HG03060 (cell line): ENCODE measurements around the gene CDC42BPA.
"Not testable (repeated sequence)": the region's sequence is repeated elsewhere in the genome, so short reads cannot be mapped to it uniquely, and the experiment has no call there.

ENCODE experiments used
- ATAC-seq: cut with Tn5 transposase; IDR thresholded peaks from one replicate; pipeline ENCODE4 v1.9.1; 2021; ENCODE audit warnings: low read depth, moderate number of reproducible peaks; ENCODE audit not compliant: unreplicated experiment

The CDC42BPA gene, protein sequence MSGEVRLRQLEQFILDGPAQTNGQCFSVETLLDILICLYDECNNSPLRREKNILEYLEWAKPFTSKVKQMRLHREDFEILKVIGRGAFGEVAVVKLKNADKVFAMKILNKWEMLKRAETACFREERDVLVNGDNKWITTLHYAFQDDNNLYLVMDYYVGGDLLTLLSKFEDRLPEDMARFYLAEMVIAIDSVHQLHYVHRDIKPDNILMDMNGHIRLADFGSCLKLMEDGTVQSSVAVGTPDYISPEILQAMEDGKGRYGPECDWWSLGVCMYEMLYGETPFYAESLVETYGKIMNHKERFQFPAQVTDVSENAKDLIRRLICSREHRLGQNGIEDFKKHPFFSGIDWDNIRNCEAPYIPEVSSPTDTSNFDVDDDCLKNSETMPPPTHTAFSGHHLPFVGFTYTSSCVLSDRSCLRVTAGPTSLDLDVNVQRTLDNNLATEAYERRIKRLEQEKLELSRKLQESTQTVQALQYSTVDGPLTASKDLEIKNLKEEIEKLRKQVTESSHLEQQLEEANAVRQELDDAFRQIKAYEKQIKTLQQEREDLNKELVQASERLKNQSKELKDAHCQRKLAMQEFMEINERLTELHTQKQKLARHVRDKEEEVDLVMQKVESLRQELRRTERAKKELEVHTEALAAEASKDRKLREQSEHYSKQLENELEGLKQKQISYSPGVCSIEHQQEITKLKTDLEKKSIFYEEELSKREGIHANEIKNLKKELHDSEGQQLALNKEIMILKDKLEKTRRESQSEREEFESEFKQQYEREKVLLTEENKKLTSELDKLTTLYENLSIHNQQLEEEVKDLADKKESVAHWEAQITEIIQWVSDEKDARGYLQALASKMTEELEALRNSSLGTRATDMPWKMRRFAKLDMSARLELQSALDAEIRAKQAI (N-terminal part only)

GRCh38 chr1:227318016-227318852 is at the start of gene CDC42BPA:
Gene CDC42BPA (minus strand): TSS chr1:227318492. CDS start chr1:227317182, 1,310 bp downstream.
- no peak for ATAC-seq

- ATAC-seq = no peak
Observed at GRCh38 chr1:227368009-227368408, 49.7 kb upstream of the CDC42BPA start.

DNA sequence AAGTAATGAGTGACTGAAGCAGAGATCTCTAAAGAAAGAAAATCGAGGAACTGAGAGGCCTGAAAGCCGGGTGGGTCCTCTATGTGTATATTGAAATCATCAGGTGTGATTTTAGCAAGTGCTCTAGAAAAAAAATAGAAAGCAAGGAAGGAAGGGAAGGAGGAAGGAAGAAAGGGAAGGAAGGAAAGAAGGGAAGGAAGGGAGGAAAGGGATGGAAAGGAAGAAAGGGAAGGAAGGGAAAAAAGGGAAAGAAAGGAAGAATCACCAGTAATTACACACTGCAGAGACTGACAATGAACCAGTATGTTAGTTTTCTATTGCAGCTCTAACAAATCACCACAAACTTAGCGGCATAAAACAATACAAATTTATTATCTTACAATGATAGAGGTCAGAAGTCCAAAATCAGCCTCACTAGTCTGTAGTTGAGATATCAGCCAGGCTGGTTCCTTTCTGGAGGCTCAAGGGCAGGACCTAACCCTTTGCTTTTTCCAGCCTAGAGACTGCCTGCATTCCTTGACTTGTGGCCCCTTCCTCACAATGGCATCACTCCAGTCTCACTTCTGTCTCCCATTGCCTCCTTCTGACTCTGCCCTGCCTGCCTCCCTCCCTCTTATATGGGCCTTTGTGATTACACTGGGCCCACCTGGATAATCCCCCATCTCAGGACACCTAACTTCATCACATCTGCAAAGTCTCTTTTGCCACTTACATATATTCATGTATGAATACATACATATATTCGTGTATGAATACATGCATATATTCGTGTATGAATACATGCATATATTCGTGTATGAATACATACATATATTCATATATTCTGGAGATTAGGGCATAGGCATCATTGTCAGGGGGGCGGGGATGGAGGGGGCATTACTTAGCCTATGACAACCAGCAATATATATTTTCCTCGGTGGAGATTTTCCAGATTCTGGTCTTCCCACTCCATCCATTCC is 47.5 kb upstream of the CDC42BPA start:
- ATAC-seq = no peak

DNA sequence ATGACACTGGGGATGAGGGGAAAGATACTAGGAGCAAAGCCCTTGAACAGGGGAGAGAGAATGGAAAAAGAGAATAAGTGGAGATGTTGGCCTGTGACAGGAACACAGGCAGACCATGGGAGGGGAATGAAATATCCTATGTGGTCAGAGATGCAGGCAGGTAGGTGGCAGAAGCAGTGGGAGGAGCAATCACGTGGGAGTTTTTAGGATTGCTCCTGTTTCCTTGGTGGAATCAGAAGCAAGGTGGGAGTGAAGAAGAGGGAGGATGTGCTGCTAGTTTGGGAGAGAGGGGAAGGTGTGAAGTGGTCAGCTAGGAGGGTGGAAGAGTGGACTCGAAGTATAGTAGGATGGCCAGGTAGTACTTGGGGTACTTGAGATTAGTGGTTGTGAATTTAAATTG is 46.4 kb upstream of the CDC42BPA start:
- no peak for ATAC-seq

DNA sequence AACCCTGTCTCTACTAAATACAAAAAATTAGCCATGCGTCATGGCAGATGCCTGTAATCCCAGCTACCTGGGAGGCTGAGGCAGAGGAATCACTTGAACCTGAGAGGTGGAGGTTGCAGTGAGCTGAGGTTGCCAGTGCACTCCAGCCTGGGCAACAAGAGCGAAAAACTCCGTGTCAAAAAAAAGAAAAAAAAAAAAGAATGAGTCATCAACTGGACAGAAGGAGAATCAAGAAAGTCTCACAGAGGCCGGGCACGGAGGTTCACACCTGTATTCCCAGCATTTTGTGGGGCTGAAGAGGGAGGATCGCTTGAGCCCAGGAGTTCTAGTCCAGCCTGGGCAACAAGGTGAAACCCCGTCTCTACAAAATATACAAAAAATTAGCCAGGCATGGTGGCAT is 45.5 kb upstream of the CDC42BPA start:
- no peak for ATAC-seq

DNA sequence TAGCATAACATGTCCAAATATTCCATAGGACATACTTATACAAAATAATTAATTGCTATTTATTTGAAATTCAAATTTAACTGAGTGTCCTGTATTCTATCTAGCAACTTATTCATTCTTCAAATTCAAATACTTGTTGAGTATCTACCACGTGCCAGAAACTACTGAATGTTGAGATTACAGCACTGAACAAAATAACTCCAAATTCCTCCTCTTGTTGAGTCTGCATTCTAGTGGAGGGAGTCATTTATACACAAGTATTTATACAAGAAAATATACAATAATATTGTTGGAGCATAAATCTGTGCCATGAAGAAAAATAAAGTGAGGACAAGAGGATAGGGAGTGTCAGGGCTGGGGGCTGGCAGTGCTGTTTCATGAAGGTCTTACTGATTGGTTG is 43.7 kb upstream of the CDC42BPA start:
- no peak for ATAC-seq

DNA sequence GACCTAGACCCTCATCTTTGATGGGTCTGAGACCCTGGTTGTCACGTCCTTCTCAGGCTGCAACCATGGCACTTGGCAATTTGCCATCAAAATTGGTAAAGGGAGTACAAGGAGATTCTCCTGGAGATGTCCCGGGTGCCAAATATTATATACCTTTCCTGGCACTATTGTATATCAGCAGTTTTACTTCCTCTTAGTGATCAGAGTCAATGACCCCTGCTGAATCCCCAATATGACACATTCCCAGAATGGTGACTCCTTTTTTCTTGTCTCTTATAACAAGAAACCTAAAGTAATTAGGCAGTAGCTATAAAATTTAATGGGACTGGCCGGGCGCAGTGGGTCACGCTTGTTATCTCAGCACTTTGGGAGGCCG is 39.6 kb upstream of the CDC42BPA start:
- ATAC-seq = no peak

- ATAC-seq = no peak
Observed at GRCh38 chr1:227357171-227357926, 39.1 kb upstream of the CDC42BPA start.

- ATAC-seq = no peak
Observed at GRCh38 chr1:227356620-227357146, 38.4 kb upstream of the CDC42BPA start.

GRCh38 chr1:227355542-227356245 is 37.4 kb upstream of the CDC42BPA start:
- no peak for ATAC-seq

GRCh38 chr1:227353186-227353585 is 34.9 kb upstream of the CDC42BPA start:
- no peak for ATAC-seq

DNA sequence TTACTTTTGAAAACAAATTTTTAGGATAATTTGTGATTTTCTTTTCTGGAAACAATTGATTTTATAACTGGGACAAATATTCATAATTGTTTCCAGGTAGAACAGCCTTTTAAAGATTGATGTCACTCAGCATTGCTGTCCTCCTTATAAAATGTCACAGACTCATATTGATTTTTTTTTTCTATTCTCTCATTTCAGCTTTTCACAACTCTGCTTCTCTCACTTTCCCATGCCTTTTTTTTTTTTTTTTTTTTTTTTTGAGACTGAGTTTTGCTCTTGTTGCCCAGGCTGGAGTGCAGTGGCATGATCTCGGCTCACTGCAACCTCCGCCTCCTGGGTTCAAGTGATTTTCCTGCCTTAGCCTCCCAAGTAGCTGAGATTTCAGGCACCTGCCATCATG is 33.9 kb upstream of the CDC42BPA start:
- ATAC-seq = not testable (repeated sequence)

GRCh38 chr1:227351443-227351842 is 33.2 kb upstream of the CDC42BPA start:
- ATAC-seq = no peak

GRCh38 chr1:227349967-227350366 is 31.7 kb upstream of the CDC42BPA start:
- no peak for ATAC-seq

DNA sequence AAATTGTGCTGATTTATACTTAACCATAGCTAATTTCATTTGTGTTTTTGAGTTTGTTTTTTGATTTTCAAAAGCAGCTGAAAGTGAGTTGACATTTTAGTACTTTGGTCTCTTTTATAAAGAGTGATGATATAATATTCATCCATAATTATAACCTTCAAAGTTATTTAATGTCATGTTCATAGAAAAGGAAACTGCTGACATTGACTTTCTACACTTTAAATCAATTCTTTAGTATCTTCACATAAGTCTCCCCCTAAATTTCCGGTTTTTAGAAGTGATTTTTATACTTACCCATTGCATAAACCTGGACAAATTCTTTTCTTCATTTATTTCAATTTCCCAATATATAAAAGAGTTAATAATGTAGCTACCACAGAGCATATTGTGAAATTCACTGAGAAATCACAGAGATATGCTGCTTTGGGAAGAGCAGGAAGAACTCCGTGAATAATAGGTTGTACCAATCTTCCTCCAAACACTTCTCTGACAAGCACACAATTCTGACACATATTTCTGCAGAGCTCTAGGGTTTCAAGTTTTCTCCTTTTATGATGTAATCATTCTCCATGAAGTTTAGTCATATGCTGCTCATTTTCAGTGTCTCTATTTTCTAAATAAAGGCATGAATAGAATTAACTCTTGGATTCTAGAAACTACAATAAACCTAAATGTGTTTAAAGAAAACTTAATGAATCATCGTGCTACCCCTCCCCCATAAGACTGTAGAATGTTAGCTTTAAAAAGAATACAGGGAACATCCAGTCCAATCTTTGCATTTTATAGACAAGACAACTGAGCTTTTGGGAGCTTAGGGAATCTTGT is 25.6 kb upstream of the CDC42BPA start:
- no peak for ATAC-seq

- no peak for ATAC-seq
Observed at GRCh38 chr1:227343206-227343605, 24.9 kb upstream of the CDC42BPA start.
